Fibroblast of lung (primary cell): ENCODE measurements around the gene PSMG3. TPM values are rescaled to one million over a fixed set of nuclear protein-coding genes. Genes with fewer than 3 reads are reported as not detected.

Experiments
- DNase-seq, 2 donors: peaks; one replicate each; pipeline versions ENCODE4 v3.0.0 to v3.0.0-alpha.2; 2010; ENCODE audit warnings: low read depth in 2 of 2
- H2AFZ ChIP-seq: 2 replicates; pipeline ENCODE4 v1.5.1; 2012; ENCODE audit warnings: low read length, control low read depth, inconsistent platforms
- H3K27ac ChIP-seq: 2 replicates; pipeline ENCODE4 v1.5.1; 2011; ENCODE audit warnings: low read length, control low read depth; ENCODE audit not compliant: insufficient read depth
- H3K27me3 ChIP-seq: 2 replicates; pipeline ENCODE4 v1.5.1; 2011; ENCODE audit warnings: mild to moderate bottlenecking, low read length; ENCODE audit not compliant: control insufficient read depth, insufficient read depth
- H3K36me3 ChIP-seq: 2 replicates; pipeline ENCODE4 v1.5.1; 2011; ENCODE audit warnings: low read length; ENCODE audit not compliant: control insufficient read depth, insufficient read depth
- H3K4me1 ChIP-seq: 2 replicates; pipeline ENCODE4 v1.5.1; 2011; ENCODE audit warnings: low read length; ENCODE audit not compliant: control insufficient read depth, insufficient read depth; ENCODE audit errors: extremely low read depth
- H3K4me2 ChIP-seq: 2 replicates; pipeline ENCODE4 v1.5.1; 2011; ENCODE audit warnings: low read length, control low read depth; ENCODE audit not compliant: insufficient read depth; ENCODE audit errors: extremely low read depth
- H3K4me3 ChIP-seq, 4 experiments: fragments of 200-600 bp in 1 of 4; sonication (generic) in 1 of 4; replicated peaks in 1 of 4; 2 replicates each; pipeline ENCODE4 v1.5.1; 2011 to 2016; ENCODE audit warnings: low read length in 4 of 4, low read depth in 3 of 4, mild to moderate bottlenecking in 3 of 4, control low read depth in 2 of 4, inconsistent platforms in 1 of 4, mixed read lengths in 1 of 4; ENCODE audit not compliant: insufficient read depth in 1 of 4; ENCODE audit errors: control extremely low read depth in 1 of 4
- H3K79me2 ChIP-seq: 2 replicates; pipeline ENCODE4 v1.5.1; 2012; ENCODE audit warnings: mild to moderate bottlenecking, low read length, inconsistent platforms; ENCODE audit not compliant: control insufficient read depth, insufficient read depth
- H3K9ac ChIP-seq: 2 replicates; pipeline ENCODE4 v1.5.1; 2011; ENCODE audit warnings: mild to moderate bottlenecking, low read length, control low read depth; ENCODE audit not compliant: insufficient read depth
- H3K9me3 ChIP-seq: 2 replicates; pipeline ENCODE4 v1.5.1; 2012; ENCODE audit warnings: low read depth, low read length; ENCODE audit not compliant: control insufficient read depth, insufficient read depth
- H4K20me1 ChIP-seq: 2 replicates; pipeline ENCODE4 v1.5.1; 2011; ENCODE audit warnings: low read length; ENCODE audit not compliant: control insufficient read depth, insufficient read depth; ENCODE audit errors: extremely low read depth
- EZH2 ChIP-seq: IDR thresholded peaks from 2 replicates; pipeline ENCODE4 v1.5.1; 2012; ENCODE audit warnings: low read length, control low read depth, mild to moderate bottlenecking; ENCODE audit errors: missing control alignments
- polyA plus RNA-seq, 2 donors: library from polyadenylated mRNA; depleted of rRNA in 1 of 2; stranded (reverse) in 1 of 2; unstranded in 1 of 2; fragments of >200 nt; gene quantifications; 2 replicates each; pipeline ENCODE4 v1.2.1, GENCODE V29; 2011 to 2012; ENCODE audit warnings: missing spikeins in 1 of 2
- total RNA-seq: library from RNA; depleted of rRNA; stranded (reverse); fragments of >200 nt; gene quantifications from 2 replicates; pipeline ENCODE4 v1.2.1, GENCODE V29; 2014
- TF ChIP-seq, protein P1 (sequence below), 2 donors: IDR thresholded peaks in 1 of 2; conservative IDR thresholded peaks in 1 of 2; 1 replicate in 1 of 2; 2 replicates in 1 of 2; pipeline ENCODE4 v1.5.1; 2011 to 2012; ENCODE audit warnings: low read length in 2 of 2, control low read depth in 1 of 2, inconsistent platforms in 1 of 2, low read depth in 1 of 2, mild to moderate bottlenecking in 1 of 2

The PSMG3 gene
- total and polyA plus RNA-seq, 2 donors (not counting 1 experiment from before 2014, with no cell fraction given) = 19.3 to 24.6 TPM

DNA sequence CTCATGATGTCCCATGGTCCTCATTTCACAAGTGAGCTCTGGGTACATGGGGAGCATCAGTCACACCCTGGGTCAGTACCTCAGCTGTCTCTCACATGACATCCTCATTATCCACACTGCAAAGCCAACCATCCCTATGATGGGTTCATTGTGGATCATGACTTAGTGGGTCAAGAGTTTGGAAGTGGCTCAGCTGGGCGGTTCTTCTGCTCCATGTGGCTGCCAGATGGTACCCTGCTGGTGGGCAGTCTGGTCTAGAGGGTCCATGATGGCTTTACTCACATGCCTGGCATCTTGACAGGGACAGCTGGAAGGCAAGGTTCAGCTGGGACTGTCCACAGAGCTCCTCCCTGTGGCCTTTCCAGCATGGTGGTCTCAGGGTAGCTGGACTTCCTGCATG, 19.1 kb upstream of the PSMG3 start:
- H3K4me3 ChIP-seq = no peak overlapping the region
- no peak overlapping the region for H2AFZ ChIP-seq
- H3K4me1 ChIP-seq = no peaks in the 10 kb centered on the region
- H3K27ac ChIP-seq = no peak overlapping the region
- no peak for TF ChIP-seq EZH2
- TF ChIP-seq, protein P1, sequence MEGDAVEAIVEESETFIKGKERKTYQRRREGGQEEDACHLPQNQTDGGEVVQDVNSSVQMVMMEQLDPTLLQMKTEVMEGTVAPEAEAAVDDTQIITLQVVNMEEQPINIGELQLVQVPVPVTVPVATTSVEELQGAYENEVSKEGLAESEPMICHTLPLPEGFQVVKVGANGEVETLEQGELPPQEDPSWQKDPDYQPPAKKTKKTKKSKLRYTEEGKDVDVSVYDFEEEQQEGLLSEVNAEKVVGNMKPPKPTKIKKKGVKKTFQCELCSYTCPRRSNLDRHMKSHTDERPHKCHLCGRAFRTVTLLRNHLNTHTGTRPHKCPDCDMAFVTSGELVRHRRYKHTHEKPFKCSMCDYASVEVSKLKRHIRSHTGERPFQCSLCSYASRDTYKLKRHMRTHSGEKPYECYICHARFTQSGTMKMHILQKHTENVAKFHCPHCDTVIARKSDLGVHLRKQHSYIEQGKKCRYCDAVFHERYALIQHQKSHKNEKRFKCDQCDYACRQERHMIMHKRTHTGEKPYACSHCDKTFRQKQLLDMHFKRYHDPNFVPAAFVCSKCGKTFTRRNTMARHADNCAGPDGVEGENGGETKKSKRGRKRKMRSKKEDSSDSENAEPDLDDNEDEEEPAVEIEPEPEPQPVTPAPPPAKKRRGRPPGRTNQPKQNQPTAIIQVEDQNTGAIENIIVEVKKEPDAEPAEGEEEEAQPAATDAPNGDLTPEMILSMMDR (conservative IDR thresholded peaks at IDR 0.05 in 1 of 2, IDR thresholded peaks at IDR 0.05 in 1 of 2; ENCODE audit: low read depth in 1 of 2, low read length in 2 of 2) = no peak
- no peaks in the 10 kb centered on the region for H3K79me2 ChIP-seq
- DNase-seq = no peak
- no peaks in the 10 kb centered on the region for H3K36me3 ChIP-seq
- H3K9ac ChIP-seq = no peak overlapping the region
- no peaks in the 10 kb centered on the region for H3K9me3 ChIP-seq
- no peak overlapping the region for H3K4me2 ChIP-seq
- H3K27me3 ChIP-seq = peaks cover 30% of the 10 kb centered on the region
- H4K20me1 ChIP-seq = no peaks in the 10 kb centered on the region

DNA sequence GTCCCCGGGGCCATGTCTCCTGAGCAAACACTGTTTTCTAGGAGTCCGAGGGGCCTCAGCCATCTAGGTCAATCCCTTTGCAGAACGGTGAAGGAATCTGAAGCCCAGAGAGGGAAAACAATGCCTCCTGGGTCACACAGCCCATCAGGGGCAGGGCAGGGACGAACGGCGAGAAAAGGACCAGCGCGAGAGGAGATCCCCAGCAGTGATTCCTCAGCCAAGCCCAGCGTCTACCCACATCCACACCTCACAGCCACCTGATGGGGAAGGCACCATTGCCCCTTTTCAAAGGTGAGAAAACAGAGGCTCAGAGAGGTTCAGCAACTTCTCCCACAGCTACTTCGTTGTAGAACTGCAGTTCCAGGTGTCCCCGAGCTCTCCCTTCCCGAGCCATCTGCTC, 17.9 kb upstream of the PSMG3 start:
- Histone ChIP-seq H3K4me3 (no peak overlapping the region), H3K4me1 (no peaks in the 10 kb centered on the region), H4K20me1 (no peaks in the 10 kb centered on the region), H3K27ac (no peak overlapping the region), H3K9ac (no peak overlapping the region), H3K79me2 (no peaks in the 10 kb centered on the region), H3K4me2 (no peak overlapping the region), H3K9me3 (no peaks in the 10 kb centered on the region), H2AFZ (no peak overlapping the region), H3K27me3 (peaks cover 30% of the 10 kb centered on the region), H3K36me3 (no peaks in the 10 kb centered on the region)
- TF ChIP-seq, protein P1 (conservative IDR thresholded peaks at IDR 0.05 in 1 of 2, IDR thresholded peaks at IDR 0.05 in 1 of 2; ENCODE audit: low read depth in 1 of 2, low read length in 2 of 2) = no peak
- no peak for TF ChIP-seq EZH2
- no peak for DNase-seq

DNA sequence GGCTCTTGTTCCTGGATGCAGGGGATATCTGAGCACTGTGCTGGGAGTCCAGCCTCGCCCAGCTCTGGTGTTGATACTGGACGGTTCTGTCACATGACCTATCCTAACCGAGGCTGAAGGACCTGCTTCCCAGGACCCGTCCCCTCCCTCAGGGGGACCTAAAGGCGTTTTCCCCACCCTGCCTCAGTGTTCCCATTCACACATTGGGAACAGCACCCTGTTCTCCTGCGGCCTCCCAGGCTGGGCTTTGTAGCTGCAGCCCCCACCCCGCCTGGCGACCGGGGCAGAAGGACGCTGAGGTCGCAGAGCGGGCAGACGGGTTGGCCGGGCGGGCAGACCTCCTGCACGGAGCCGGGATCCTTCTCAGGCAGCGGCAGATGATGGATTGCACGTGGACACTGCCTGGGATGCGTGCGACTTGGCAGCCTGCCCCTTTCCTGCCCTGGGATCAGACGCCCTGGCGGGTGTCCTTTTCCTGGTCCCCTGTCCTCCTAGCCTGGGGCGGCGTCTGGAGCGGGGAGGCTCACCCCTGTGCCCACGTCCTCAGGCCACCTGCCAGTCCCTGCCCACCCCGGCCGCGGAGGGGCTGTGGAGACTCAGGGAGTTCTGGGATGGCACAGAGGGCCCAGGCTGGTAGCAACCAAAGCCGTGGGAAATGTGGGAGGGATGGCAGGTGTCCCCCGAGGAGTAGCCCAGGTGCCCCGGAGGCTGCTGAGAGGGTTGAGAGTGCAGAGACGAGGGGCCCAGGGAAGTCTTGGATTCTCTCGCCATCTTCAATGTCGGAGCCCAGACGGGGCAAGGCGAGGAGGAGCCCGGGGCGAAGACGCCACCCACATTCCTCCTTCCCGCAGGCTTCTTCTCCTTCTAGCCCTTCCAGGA, 17.2 kb upstream of the PSMG3 start:
- H3K79me2 ChIP-seq = no peaks in the 10 kb centered on the region
- DNase-seq = no peak
- H2AFZ ChIP-seq = no peak overlapping the region
- TF ChIP-seq EZH2 = no peak
- TF ChIP-seq, protein P1 (conservative IDR thresholded peaks at IDR 0.05 in 1 of 2, IDR thresholded peaks at IDR 0.05 in 1 of 2; ENCODE audit: low read depth in 1 of 2, low read length in 2 of 2) = no peak
- no peaks in the 10 kb centered on the region for H3K36me3 ChIP-seq
- no peak overlapping the region for H3K9ac ChIP-seq
- no peaks in the 10 kb centered on the region for H3K4me1 ChIP-seq
- H3K27me3 ChIP-seq = peaks cover 30% of the 10 kb centered on the region
- H3K27ac ChIP-seq = no peak overlapping the region
- H4K20me1 ChIP-seq = no peaks in the 10 kb centered on the region
- no peak overlapping the region for H3K4me2 ChIP-seq
- no peak overlapping the region for H3K4me3 ChIP-seq
- H3K9me3 ChIP-seq = no peaks in the 10 kb centered on the region
